HT-29 (cell line): ENCODE results near the gene PTPN6. TPM values are rescaled to one million over a fixed set of nuclear protein-coding genes. Genes with fewer than 3 reads are reported as not detected.

ENCODE experiments used
- DNase-seq: peaks from one replicate; pipeline ENCODE4 v3.0.0-alpha.2; 2015; ENCODE audit warnings: low spot score
- total RNA-seq: library from RNA; depleted of rRNA; stranded (reverse); fragments of >200 nt; shearing (Covaris generic); gene quantifications from 2 replicates; pipeline ENCODE4 v1.2.3, GENCODE V29; 2014

PTPN6 gene
- total RNA-seq, 1 experiment from 2014 or later: 35.2 TPM

DNA sequence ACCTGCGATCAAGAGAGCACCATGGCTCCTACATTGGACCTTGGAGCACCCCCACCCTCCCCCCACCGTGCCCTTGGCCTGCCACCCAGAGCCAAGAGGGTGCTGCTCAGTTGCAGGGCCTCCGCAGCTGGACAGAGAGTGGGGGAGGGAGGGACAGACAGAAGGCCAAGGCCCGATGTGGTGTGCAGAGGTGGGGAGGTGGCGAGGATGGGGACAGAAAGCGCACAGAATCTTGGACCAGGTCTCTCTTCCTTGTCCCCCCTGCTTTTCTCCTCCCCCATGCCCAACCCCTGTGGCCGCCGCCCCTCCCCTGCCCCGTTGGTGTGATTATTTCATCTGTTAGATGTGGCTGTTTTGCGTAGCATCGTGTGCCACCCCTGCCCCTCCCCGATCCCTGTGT, 9.4 kb upstream of the PTPN6 start:
- no peak for DNase-seq

DNA sequence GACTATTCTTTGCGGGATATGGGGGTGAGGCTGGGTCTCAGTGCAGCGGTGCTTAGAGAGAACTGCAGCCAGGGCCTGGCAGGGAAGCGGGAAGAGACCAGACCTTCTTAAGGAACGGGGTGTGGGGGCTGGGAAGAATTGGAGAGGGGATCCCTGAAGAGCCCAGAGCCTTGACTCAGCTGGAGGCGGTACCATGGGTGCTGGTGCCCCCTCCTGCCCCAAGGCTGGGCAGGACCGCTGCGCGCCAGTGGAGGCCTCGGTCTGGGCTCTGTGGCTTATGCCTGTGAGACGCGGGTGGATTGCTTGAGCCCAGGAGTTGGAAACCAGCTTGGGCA, 8.9 kb upstream of the PTPN6 start:
- no peak for DNase-seq

GRCh38 chr12:6943389-6943721, 7.8 kb upstream of the PTPN6 start:
- peak; percentile 95 for DNase-seq

- peak; percentile 96 for DNase-seq
Observed at GRCh38 chr12:6943722-6944380, 7.3 kb upstream of the PTPN6 start, which contains the start of the genes C12orf57 and RNU7-1. TSS of gene C12orf57 (plus strand) at chr12:6944022. CDS start at chr12:6944122, 100 bp downstream. TSS of gene RNU7-1 (plus strand) at chr12:6943816.

GRCh38 chr12:6944381-6945186, 6.6 kb upstream of the PTPN6 start:
- peak; percentile 96 for DNase-seq

GRCh38 chr12:6945613-6946012, 5.5 kb upstream of the PTPN6 start:
- DNase-seq: no peak

DNA sequence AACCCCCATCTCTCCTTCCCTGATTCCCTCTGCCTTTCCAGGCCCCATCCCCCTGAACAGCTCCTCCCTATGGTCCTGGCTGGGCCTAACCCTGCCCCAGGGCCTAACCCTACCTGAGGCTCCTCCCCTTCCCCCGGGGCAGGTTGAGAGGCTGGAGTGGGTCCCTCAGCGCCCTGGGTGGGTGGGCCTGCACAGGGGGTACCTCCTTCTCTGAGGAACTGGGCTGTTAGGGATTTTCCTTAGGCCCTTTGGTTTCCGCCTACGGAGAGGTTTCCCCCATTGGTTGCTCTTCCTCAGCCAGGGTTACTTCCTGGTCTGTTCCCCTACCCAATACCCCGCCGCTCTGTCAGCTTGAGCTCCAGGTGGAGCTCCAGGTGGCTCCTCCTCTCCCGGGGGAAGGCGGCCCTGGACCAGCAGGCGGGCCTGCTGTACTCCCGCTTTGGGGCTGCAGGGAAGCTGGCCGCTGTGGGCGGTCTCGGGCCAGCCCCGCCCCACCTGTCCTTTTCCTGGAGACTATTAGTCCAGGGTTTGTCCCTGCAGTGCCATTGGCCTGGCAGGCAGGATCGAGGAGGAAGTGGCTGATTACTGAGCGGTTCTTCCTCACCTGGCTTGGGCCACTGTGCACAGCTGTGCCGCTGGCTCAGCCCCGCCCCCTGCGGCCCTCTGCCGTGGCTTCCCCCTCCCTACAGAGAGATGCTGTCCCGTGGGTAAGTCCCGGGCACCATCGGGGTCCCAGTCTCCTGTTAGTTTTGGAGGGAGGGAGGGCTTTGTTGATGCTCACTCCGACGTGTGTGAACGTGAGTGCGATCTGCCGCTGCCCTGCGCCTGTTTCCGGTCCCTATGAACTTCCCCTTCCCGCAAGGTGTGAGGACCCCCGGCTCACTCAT, 4.9 kb upstream of the PTPN6 start:
- peak; percentile 97 for DNase-seq

DNA sequence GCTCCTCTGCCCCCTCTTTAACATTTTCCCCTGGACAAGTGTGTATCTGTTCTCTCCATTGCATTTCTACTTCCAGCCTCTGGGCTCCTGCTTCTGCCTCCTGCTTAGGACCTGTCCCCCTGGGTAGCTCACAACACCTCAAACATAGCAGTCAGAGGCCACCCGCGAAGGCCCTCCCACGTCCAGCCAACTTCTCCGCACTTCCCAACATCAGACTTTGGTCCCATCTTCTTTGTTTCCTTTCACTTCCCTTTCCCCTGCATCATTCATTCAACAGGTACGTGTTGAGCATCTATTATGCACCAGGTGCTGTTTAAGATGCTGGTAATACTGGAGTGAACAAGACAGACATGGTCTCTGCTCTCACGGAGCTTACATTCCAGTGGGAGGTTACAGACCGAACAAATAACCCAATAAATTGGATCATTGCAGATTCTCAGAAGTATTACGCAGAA, 4.2 kb upstream of the PTPN6 start:
- no peak for DNase-seq

GRCh38 chr12:6947615-6948014, 3.5 kb upstream of the PTPN6 start:
- DNase-seq: no peak

- DNase-seq: no peak
Observed at GRCh38 chr12:6948873-6949594, 2.1 kb upstream of the PTPN6 start.

- no peak for DNase-seq
Observed at GRCh38 chr12:6950401-6950801, 755 bp upstream of the PTPN6 start.

- no peak for DNase-seq
Observed at GRCh38 chr12:6951551-6952120, 480 bp downstream of the PTPN6 start.

GRCh38 chr12:6952121-6952862, 1.1 kb downstream of the PTPN6 start:
- no peak for DNase-seq

- DNase-seq: no peak
Observed at GRCh38 chr12:6952863-6953441, 1.8 kb downstream of the PTPN6 start.

DNA sequence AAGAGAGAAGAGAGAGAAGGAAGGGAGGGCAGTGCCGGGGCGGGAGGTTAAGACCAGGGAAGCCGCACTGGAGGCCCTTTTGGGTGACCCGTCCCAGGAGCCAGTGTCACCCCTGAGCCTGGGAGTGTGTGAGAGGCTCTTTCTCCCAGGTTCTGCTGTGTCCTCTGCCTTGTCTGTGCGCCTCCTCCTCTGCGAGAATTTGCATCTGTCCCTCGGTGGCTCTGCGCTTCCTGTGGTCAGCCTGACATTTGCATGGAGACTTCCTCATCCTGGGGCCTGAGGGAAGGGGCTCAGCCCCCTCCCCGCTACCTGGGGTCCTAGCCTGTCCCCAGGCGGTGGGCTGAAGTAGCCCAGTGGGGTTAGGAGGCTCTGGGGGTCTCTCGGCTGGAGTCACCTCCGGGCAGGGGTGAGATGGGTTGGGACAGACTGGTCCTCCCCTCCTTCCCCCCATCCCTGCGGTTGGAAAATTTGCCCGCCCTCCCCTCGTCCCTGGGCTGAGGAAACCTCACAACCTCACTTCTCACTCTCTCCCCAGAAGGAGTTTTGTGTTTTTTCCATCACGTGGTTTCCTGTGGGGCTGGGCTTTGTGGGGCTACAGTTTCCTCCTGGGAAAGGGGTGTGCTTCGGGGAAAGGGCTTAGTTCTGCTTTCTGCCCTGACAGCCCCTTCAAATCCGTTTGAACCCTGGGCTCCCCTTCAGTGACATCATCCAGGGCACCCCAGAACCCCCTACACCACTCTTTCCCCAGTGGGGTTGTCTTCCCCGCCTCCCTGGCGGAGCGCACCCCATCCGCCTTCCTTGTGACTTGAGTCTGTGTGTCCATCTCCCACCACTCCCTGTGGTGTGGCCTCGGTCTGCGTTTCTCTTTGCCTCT, 2.5 kb downstream of the PTPN6 start:
- DNase-seq: no peak

DNA sequence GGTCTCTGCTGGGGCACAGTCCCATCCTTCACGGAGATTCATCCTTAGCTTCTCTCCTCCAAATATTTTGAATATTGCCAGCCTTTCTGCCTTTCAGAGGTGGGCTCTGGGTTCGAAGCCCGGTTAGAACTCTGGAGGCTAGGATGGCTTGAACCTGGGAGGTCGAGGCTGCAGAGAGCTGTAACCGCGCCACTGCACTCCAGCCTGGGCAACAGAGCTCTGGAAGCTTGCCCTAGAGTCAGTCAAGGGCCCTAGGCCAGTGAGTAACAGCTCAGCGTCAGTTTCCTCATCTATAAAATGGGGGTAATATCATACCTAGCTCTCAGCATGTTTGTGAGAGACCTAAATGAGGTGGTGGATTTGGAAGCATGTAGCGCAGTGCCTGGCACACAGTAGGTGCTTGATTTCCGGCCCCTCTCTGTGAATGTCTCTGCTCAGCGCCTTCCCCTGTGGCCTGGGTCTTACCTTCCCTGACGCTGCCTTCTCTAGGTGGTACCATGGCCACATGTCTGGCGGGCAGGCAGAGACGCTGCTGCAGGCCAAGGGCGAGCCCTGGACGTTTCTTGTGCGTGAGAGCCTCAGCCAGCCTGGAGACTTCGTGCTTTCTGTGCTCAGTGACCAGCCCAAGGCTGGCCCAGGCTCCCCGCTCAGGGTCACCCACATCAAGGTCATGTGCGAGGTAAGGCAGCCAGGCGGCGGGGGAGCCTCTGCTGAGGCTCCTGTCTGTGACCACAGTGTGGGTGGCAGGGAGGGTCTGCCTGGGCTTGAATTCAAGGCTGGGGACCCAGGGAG, 3.4 kb downstream of the PTPN6 start:
- DNase-seq: no peak

DNA sequence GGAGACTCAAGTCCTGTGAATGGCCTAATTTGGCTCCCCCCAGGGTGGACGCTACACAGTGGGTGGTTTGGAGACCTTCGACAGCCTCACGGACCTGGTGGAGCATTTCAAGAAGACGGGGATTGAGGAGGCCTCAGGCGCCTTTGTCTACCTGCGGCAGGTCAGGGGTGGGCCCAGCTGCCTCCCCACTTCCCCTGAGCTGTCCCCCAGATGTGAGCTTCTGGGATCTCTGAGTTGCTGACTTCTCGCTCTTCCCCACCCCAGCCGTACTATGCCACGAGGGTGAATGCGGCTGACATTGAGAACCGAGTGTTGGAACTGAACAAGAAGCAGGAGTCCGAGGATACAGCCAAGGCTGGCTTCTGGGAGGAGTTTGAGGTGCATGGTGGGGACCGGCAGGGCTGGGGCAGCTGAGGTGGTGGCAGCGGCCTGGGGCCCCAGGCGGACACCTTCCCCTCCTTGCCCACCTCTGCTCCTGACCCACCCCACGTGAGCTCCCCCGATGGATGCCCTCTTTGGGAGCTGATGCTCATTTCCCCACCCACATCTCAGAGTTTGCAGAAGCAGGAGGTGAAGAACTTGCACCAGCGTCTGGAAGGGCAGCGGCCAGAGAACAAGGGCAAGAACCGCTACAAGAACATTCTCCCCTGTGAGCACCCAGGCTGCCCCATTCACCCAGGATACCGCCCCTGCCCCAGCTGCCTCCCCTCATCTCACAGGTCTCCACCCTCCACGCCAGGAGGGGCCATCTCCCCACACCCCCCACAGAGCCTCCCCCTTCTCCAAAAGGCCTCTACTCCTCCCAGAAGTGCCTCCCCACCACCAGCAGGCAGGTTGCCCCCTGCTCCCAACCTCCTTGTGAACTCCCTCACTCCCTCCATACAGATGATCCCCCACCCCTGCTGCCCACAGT, 4.2 kb downstream of the PTPN6 start:
- DNase-seq: no peak
